ENCODE measurements around the gene CCDC120. TPM values are rescaled to one million over a fixed set of nuclear protein-coding genes. Genes with fewer than 3 reads are reported as not detected.

Gene CCDC120
- total RNA-seq, 2 experiments from 2014 or later, result 1.4 to 3.6 TPM

DNA sequence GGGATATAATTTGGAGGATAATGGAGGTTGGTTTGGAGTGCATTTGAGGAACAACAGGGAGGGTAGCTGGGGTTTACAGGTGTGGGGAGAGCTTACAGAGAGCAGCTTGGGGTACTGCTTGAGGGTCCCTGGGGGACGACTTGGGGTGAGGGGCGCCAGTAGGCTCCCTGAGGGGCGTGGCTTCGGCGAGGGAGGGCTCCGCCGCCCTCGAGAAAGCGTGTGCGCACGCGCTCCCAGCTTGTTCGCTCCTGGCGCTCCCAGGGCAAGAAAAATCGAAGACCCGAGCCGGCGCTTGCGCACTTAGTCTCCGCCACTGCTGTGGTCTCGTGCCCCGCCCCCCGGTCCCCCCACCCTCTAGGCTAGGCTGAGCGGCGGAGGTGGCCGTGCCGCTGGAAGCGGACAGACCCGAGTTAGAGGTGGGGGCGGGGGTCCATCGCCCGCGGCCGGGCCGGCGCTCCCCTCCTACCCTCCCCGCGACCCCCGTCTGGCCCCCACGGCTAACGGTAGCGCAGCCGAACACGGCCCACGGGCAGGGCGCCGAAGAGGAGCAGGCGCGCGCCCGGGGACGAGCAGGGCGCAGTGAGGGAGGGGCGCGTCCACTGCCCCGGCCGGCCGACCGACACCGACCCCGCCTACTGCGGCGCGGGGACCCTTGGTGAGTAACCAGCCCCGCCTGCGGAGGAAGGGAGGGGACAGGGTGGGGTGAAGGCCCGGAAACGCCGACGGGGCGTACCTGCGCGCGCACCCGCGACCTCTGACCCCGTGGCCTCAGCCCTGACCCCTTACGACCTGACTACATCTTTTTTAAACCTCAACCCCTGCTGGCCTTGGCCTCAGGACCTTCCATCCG, 5.4 kb upstream of the CCDC120 start:
- H4K20me1 ChIP-seq (ENCODE audit: insufficient read depth, low read length), result no peaks in the 10 kb centered on the region
- H3K79me2 ChIP-seq (ENCODE audit: insufficient read depth, low read depth, low read length), result no peaks in the 10 kb centered on the region
- H3K9me2 ChIP-seq (ENCODE audit: insufficient read depth, low read length), result no peaks in the 10 kb centered on the region
- H3K9me3 ChIP-seq (ENCODE audit: low read length), result no peaks in the 10 kb centered on the region
- H2AFZ ChIP-seq (ENCODE audit: low read length), result peak overlapping the region; percentile 55
- TF ChIP-seq, protein P1, sequence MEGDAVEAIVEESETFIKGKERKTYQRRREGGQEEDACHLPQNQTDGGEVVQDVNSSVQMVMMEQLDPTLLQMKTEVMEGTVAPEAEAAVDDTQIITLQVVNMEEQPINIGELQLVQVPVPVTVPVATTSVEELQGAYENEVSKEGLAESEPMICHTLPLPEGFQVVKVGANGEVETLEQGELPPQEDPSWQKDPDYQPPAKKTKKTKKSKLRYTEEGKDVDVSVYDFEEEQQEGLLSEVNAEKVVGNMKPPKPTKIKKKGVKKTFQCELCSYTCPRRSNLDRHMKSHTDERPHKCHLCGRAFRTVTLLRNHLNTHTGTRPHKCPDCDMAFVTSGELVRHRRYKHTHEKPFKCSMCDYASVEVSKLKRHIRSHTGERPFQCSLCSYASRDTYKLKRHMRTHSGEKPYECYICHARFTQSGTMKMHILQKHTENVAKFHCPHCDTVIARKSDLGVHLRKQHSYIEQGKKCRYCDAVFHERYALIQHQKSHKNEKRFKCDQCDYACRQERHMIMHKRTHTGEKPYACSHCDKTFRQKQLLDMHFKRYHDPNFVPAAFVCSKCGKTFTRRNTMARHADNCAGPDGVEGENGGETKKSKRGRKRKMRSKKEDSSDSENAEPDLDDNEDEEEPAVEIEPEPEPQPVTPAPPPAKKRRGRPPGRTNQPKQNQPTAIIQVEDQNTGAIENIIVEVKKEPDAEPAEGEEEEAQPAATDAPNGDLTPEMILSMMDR (conservative IDR thresholded peaks at IDR 0.05; ENCODE audit: low read length), result no peak
- TF ChIP-seq EZH2phosphoT487 (IDR thresholded peaks at IDR 0.05; ENCODE audit: borderline replicate concordance, low read depth, low read length), result no peak
- ChIA-PET CTCF (ENCODE audit: unreplicated experiment) (no interaction called here), POLR2A (interaction anchor here (0.6 kb wide), 1 partner anchor 13 kb away, joined by 5 read pairs; no protein-coding TSS in a partner anchor)
- DNase-seq (ENCODE audit: low spot score), result peak; percentile 66
- peak overlapping the region; percentile 68 for H3K4me3 ChIP-seq (ENCODE audit: low read depth, low read length, poor library complexity, severe bottlenecking)
- no peaks in the 10 kb centered on the region for H3K36me3 ChIP-seq (ENCODE audit: insufficient read depth, low read length)
- intact Hi-C loops (cut with micrococcal nuclease; ENCODE audit: unreplicated experiment), result no loop called here
- H3K27ac ChIP-seq (ENCODE audit: low read depth, low read length, poor library complexity, severe bottlenecking), result no peak overlapping the region
- BruUV-seq (replicated peaks), result no TSS peak
- peak overlapping the region; percentile 59 for H3K4me2 ChIP-seq (ENCODE audit: low read length)
- no peaks in the 10 kb centered on the region for H3K4me1 ChIP-seq (ENCODE audit: insufficient read depth, low read length, poor library complexity, severe bottlenecking)

GRCh38 chrX:49054073-49054762, 4.6 kb upstream of the CCDC120 start:
- DNase-seq (ENCODE audit: low spot score), result no peak
- Histone ChIP-seq H3K9me3 (ENCODE audit: low read length) (no peaks in the 10 kb centered on the region), H3K4me2 (ENCODE audit: low read length) (peak overlapping the region; percentile 59), H4K20me1 (ENCODE audit: insufficient read depth, low read length) (no peaks in the 10 kb centered on the region), H3K4me3 (ENCODE audit: low read depth, low read length, poor library complexity, severe bottlenecking) (peak overlapping the region; percentile 68), H3K27ac (ENCODE audit: low read depth, low read length, poor library complexity, severe bottlenecking) (no peak overlapping the region), H3K9me2 (ENCODE audit: insufficient read depth, low read length) (no peaks in the 10 kb centered on the region), H2AFZ (ENCODE audit: low read length) (peak overlapping the region; percentile 55; the same call in 1 of the 2 replicates), H3K36me3 (ENCODE audit: insufficient read depth, low read length) (no peaks in the 10 kb centered on the region), H3K79me2 (ENCODE audit: insufficient read depth, low read depth, low read length) (no peaks in the 10 kb centered on the region), H3K4me1 (ENCODE audit: insufficient read depth, low read length, poor library complexity, severe bottlenecking) (no peaks in the 10 kb centered on the region)
- POLR2A ChIA-PET, result no interaction called here
- no peak for TF ChIP-seq EZH2phosphoT487 (IDR thresholded peaks at IDR 0.05; ENCODE audit: borderline replicate concordance, low read depth, low read length)
- TF ChIP-seq, protein P1 (conservative IDR thresholded peaks at IDR 0.05; ENCODE audit: low read length), result no peak
- no TSS peak for BruUV-seq (replicated peaks)
- intact Hi-C loops (cut with micrococcal nuclease; ENCODE audit: unreplicated experiment), result no loop called here
- CTCF ChIA-PET (ENCODE audit: unreplicated experiment), result no interaction called here
